ENCODE data around the gene GJB3. TPM values are rescaled to one million over a fixed set of nuclear protein-coding genes. Genes with fewer than 3 reads are reported as not detected.

Gene GJB3
- total and polyA plus RNA-seq, 2 of the 13 experiments (the other 11 are each of a cell fraction or from before 2014, with no cell fraction given): not detected

DNA sequence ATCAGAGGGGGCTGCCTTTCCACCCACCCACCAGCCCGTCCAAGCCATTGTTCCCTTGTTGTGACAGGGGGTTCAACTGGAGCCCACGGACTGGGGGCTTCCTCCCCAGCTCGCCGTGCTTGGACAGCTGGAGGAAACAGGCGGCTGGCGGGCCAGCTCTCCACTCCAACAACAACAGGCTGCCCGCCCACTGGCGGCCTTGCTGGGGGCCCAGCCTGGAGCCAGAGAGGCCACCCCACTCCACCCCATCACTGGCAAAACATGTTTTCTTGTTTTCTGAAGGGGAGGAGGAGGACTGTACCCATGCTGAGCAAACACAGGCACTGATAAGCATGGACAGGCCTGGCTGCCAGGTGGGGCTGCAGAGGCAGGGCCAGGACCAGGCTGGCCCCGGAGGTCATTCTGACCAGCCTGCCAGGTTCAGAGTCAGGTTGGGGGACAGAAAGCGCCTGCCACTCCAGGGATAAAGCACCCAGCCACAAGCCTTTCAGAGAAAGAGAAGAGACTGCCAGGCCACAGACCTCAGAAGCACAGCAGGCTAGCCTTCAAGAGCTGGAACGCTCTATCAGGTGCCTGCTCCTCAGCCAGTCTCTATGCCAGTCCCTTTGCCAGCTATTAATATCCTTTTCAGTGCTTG lies 44.6 kb downstream of the GJB3 start (continued):
- TF ChIP-seq, protein P1, sequence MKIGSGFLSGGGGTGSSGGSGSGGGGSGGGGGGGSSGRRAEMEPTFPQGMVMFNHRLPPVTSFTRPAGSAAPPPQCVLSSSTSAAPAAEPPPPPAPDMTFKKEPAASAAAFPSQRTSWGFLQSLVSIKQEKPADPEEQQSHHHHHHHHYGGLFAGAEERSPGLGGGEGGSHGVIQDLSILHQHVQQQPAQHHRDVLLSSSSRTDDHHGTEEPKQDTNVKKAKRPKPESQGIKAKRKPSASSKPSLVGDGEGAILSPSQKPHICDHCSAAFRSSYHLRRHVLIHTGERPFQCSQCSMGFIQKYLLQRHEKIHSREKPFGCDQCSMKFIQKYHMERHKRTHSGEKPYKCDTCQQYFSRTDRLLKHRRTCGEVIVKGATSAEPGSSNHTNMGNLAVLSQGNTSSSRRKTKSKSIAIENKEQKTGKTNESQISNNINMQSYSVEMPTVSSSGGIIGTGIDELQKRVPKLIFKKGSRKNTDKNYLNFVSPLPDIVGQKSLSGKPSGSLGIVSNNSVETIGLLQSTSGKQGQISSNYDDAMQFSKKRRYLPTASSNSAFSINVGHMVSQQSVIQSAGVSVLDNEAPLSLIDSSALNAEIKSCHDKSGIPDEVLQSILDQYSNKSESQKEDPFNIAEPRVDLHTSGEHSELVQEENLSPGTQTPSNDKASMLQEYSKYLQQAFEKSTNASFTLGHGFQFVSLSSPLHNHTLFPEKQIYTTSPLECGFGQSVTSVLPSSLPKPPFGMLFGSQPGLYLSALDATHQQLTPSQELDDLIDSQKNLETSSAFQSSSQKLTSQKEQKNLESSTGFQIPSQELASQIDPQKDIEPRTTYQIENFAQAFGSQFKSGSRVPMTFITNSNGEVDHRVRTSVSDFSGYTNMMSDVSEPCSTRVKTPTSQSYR (CRISPR knock-in tag; IDR thresholded peaks at IDR 0.05; ENCODE audit: borderline replicate concordance): 0 out of 2 replicates have a peak, but pooled peaks have one; percentile 17
- TF ChIP-seq TBL1XR1 (IDR thresholded peaks at IDR 0.05; ENCODE audit: borderline replicate concordance, low read length, partially characterized antibody) (no peak), ZNF547 (CRISPR knock-in tag; IDR thresholded peaks at IDR 0.05) (no peak), ZKSCAN1 (IDR thresholded peaks at IDR 0.05; ENCODE audit: low read length) (no peak), MAZ (IDR thresholded peaks at IDR 0.05; ENCODE audit: borderline replicate concordance, low read depth, low read length) (no peak), MAZ (CRISPR knock-in tag; IDR thresholded peaks at IDR 0.05; ENCODE audit: low read depth) (peak; percentile 77; the same call in 1 of the 2 replicates), ATF7 (IDR thresholded peaks at IDR 0.05) (no peak), ATF7 (CRISPR knock-in tag; IDR thresholded peaks at IDR 0.05) (no peak), CCDC6 (CRISPR knock-in tag; IDR thresholded peaks at IDR 0.05) (no peak), GABPA (IDR thresholded peaks at IDR 0.05; ENCODE audit: low read depth, low read length) (no peak), GABPA (CRISPR knock-in tag; IDR thresholded peaks at IDR 0.05; ENCODE audit: low read depth) (no peak), TBX3 (IDR thresholded peaks at IDR 0.05; ENCODE audit: borderline replicate concordance) (no peak), SP5 (CRISPR knock-in tag; IDR thresholded peaks at IDR 0.05; ENCODE audit: borderline replicate concordance, low read depth) (peak; percentile 97), NFATC3 (CRISPR knock-in tag; IDR thresholded peaks at IDR 0.05) (no peak), ZNF350 (CRISPR knock-in tag; IDR thresholded peaks at IDR 0.05; ENCODE audit: borderline replicate concordance, low read depth) (peak; percentile 58; the same call in 1 of the 2 replicates), ZFYVE20 (CRISPR knock-in tag; IDR thresholded peaks at IDR 0.05; ENCODE audit: borderline replicate concordance, low read depth) (no peak), MTA1 (CRISPR knock-in tag; IDR thresholded peaks at IDR 0.05; ENCODE audit: borderline replicate concordance) (peak; percentile 84; the same call in 1 of the 2 replicates), CHCHD3 (CRISPR knock-in tag; IDR thresholded peaks at IDR 0.05) (no peak), RCOR2 (CRISPR knock-in tag; IDR thresholded peaks at IDR 0.05) (no peak)
- TF ChIP-seq, protein P2, sequence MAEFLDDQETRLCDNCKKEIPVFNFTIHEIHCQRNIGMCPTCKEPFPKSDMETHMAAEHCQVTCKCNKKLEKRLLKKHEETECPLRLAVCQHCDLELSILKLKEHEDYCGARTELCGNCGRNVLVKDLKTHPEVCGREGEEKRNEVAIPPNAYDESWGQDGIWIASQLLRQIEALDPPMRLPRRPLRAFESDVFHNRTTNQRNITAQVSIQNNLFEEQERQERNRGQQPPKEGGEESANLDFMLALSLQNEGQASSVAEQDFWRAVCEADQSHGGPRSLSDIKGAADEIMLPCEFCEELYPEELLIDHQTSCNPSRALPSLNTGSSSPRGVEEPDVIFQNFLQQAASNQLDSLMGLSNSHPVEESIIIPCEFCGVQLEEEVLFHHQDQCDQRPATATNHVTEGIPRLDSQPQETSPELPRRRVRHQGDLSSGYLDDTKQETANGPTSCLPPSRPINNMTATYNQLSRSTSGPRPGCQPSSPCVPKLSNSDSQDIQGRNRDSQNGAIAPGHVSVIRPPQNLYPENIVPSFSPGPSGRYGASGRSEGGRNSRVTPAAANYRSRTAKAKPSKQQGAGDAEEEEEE (CRISPR knock-in tag; IDR thresholded peaks at IDR 0.05; ENCODE audit: borderline replicate concordance): peak; percentile 46; the same call in 1 of the 2 replicates
- TF ChIP-seq, protein P3, sequence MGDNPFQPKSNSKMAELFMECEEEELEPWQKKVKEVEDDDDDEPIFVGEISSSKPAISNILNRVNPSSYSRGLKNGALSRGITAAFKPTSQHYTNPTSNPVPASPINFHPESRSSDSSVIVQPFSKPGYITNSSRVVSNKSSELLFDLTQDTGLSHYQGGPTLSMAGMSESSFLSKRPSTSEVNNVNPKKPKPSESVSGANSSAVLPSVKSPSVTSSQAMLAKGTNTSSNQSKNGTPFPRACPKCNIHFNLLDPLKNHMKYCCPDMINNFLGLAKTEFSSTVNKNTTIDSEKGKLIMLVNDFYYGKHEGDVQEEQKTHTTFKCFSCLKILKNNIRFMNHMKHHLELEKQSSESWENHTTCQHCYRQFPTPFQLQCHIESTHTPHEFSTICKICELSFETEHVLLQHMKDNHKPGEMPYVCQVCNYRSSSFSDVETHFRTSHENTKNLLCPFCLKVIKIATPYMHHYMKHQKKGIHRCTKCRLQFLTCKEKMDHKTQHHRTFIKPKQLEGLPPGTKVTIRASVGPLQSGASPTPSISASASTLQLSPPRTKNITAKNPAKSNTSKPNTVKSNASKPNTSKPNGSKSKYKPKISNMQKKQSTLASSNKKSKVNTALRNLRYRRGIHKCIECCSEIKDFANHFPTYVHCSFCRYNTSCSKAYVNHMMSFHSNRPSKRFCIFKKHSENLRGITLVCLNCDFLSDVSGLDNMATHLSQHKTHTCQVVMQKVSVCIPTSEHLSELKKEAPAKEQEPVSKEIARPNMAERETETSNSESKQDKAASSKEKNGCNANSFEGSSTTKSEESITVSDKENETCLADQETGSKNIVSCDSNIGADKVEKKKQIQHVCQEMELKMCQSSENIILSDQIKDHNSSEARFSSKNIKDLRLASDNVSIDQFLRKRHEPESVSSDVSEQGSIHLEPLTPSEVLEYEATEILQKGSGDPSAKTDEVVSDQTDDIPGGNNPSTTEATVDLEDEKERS (CRISPR knock-in tag; IDR thresholded peaks at IDR 0.05): no peak
